GM12874 (cell line): Measurements from ENCODE around the gene ITGBL1.

Source experiments
- CTCF ChIP-seq: IDR thresholded peaks from 2 replicates; pipeline ENCODE4 v1.5.1; 2011; ENCODE audit warnings: low read depth, mild to moderate bottlenecking, control low read depth, low read length, moderate library complexity; ENCODE audit not compliant: insufficient read depth

The ITGBL1 gene

DNA sequence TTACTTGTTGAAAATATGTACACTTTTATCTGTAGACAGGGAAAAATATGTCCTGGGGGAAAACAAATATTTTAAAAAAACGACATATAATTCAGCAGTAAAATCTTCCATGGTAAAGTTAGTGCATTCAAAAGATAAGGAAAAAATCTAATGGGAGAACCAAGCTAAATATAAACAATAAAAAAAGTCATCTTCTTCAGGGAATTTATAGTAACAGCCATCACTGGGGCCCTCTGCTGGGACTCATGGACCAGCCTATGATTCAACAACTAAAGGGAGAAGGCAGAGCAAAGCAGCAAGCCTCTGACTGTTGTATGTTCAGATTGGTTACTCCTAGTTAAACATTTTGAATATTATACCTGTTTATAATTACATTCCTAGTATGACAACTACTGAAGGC, 93.0 kb downstream of the ITGBL1 start:
- no peak for TF ChIP-seq CTCF

- TF ChIP-seq CTCF: no peak
These were observed 99.8 kb downstream of the ITGBL1 start for GRCh38 chr13:101552286-101552685.

DNA sequence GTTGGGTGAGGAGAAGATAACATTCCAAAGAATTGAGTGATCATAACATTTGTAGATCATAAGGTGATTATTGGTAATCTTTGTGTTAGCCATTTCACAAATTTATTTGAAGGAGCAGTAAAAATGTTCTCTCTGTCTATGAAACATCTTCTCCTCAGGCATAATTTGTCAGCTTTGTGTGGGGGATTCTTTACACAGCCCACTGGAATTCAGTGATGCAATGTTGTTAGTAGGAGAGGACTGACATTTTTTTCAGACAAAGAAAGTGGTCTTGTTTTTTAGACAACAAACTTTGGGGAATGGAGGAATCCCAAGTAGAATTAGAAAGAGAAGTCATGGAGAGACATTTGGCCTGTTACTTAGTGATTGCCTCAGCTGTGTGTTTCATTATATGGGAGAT, 100.3 kb downstream of the ITGBL1 start:
- TF ChIP-seq CTCF: no peak

GRCh38 chr13:101554420-101555125, 102.1 kb downstream of the ITGBL1 start:
- no peak for TF ChIP-seq CTCF

- TF ChIP-seq CTCF: no peak
These were observed 103.1 kb downstream of the ITGBL1 start for GRCh38 chr13:101555610-101556009.

DNA sequence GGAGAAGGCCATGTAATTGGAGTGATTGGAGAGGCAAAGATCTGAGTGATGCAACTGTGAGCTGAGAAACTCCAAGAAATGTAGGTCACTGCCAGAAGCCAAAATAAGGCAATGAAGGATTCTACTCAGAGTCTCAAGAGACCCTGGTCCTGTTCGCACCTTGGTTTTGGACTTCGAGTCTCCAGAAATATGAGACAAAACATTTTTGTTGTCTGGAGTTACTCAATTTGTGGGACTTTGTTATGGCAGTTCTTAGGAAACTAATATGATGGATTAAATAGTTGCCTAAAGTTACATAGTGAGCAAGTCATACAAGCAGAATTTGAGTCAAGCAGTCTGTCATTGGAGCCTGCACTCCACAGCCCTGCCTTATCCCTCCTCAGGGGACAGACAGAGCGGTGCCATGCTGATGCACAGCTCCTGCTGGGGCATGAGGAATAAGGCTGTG, 104.2 kb downstream of the ITGBL1 start:
- no peak for TF ChIP-seq CTCF

DNA sequence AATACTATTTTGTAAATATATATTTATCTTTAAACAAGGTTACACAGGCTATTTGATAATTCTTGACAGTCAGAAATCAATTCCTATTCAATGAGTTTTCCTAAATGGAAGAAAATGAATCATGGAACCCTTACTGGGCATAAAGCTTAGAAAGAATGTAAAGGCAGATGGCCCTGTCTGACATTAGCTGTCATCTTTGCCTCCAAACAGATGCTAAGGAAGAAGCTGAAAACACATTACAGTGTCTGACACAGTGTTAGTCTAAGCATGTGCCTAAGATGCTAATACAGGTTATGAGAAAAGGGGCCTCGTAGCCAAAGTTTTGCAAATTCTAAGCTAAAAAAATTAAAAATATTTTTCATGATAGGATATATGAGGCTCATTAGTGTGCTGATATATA, 112.8 kb downstream of the ITGBL1 start:
- TF ChIP-seq CTCF: no peak

DNA sequence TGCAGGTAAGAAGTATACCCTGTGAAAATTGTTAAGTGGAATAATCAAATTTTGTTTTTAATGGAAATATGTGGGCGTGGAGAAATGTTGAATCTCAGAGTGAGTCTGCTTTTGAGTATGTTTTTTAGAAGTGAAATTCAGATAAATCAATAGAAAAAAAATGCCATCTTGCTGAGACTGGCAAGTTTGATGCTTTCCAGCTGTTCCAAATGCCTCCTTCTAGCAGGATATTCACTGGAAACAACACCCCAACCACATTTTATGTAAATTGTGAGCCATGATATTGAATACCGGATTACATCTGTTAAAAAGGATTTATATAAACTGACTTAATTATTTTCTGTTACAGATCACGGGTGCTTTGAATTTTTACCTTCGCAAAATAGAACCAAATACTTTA, 115.4 kb downstream of the ITGBL1 start:
- TF ChIP-seq CTCF: no peak
